Measurements from ENCODE around the gene SHD.
"Not testable (repeated sequence)": the region's sequence is repeated elsewhere in the genome, so short reads cannot be mapped to it uniquely, and the experiment has no call there.

The SHD gene

GRCh38 chr19:4278419-4279266, at the start of gene SHD:
Gene SHD (plus strand): TSS chr19:4279266. CDS start chr19:4280064, 798 bp downstream.
- no peak for DNase-seq (ENCODE audit: low read depth in 1 of 2, low spot score in 1 of 2)

GRCh38 chr19:4230237-4230636, 48.8 kb upstream of the SHD start:
- not testable (repeated sequence) for DNase-seq (ENCODE audit: low read depth in 1 of 2, low spot score in 1 of 2)

DNA sequence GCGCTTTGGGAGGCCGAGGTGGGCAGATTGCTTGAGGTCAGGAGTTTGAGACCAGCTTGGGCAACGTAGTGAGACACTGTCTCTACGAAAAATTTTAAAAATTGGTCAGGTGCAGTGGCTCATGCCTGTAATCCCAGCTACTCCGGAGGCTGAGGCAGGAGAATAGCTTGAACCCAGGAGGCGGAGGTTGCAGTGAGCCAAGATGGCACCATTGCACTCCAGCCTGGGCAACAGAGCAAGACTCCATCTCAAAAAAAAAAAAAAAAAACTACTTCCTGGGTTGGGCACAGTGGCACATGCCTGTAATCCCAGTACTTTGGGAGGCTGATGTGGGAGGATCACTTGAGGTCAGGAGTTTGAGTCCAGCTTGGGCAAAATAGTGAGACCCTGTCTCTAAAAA, 47.5 kb upstream of the SHD start:
- not testable (repeated sequence) for DNase-seq (ENCODE audit: low read depth in 1 of 2, low spot score in 1 of 2)

GRCh38 chr19:4232139-4232538, 46.9 kb upstream of the SHD start:
- DNase-seq (ENCODE audit: low read depth in 1 of 2, low spot score in 1 of 2): not testable (repeated sequence)

DNA sequence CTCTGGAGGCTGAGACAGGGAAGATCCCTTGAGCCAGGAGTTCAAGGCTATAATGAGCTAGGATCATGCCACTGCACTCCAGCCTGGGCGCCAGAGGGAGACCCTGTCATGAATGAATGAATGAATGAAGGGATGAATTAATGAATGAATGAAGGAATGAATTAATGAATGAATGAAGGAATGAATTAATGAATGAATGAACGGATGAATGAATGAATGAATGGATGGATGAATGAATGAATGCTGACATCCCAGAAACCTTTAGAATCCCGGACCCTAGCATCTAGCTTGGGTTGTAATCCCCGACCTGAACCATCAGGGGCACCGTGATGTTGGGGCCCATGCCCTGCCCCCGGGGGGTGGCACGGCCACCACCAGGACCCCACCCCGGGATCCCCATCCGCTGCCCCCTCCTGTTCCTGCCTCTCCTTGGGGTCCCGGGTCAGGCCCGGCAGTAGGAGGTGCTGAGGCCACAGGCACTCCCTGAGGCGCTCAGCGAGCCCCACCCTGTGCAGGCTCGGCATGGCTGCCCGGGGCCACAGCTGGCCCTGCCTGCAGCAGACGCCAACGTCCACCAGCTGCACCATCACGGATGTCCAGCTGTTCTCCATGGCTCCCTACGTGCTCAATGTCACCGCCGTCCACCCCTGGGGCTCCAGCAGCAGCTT, 46.3 kb upstream of the SHD start:
- DNase-seq (ENCODE audit: low read depth in 1 of 2, low spot score in 1 of 2): no peak

DNA sequence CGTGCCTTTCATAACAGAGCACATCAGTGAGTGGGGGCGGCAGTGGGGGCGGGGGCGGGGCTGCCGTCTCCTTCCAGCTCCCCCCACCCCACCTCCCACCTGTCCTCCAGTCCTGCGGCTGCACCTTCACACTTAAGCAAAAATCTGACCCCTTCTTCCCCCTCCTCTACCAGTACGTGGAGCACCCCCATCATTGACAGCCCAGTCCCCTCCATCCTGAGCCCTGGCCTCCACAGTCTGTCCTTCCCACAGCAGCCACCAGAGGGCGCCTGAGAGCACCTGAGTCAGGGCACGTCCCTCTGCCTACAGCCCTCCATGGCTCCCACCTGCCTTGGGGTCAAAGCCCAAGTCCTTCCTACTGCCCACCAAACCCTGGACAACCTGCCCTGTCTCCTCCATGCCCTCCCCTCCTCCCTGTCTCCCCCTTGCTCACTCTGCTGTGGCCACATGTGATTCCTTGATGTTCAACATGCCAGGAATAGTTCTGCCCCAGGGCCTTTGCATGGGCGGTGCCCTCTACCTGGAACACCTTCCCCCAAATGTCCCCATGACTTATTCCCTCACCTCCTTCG, 45.7 kb upstream of the SHD start:
- peak; percentile 54 to 57 for DNase-seq (ENCODE audit: low read depth in 1 of 2, low spot score in 1 of 2)

GRCh38 chr19:4234142-4234861, 44.8 kb upstream of the SHD start:
- DNase-seq (ENCODE audit: low read depth in 1 of 2, low spot score in 1 of 2): no peak

DNA sequence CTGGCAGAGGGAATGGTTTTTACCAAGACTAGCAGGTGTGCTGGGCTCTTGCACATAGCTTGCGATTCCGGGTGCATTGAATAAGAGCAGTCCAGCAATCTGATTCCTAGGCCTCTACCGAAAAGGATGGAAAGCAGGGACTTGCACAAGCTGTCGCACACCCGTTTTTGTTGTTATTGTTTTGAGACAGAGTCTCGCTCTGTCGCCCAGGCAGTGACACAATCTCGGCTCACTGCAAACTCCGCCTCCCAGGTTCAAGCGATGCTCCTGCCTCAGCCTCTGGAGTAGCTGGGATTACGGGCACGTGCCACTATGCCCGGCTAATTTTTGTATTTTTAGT, 44.2 kb upstream of the SHD start:
- DNase-seq (ENCODE audit: low read depth in 1 of 2, low spot score in 1 of 2): no peak

GRCh38 chr19:4237510-4237909, 41.6 kb upstream of the SHD start:
- DNase-seq (ENCODE audit: low read depth in 1 of 2, low spot score in 1 of 2): not testable (repeated sequence)

DNA sequence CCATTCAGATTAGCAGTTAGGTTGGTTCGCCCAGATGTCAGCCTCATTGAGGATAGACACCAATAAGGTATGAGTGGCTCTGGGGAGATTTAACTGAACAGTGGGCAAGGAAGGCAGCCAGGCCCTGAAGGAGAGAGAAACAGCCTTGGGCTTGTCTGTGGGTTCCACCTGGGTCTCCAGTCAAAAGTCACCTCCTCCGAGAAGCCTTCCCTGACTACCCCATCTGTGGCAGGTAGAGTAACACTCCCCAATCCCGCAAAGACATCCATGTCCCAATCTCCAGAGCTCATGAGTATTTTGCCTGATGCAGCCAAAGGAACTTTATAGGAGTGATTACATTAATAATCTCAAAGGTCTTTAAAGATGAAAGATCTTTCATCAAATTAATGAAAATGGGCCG, 40.2 kb upstream of the SHD start:
- no peak for DNase-seq (ENCODE audit: low read depth in 1 of 2, low spot score in 1 of 2)

- no peak for DNase-seq (ENCODE audit: low read depth in 1 of 2, low spot score in 1 of 2)
Measured at GRCh38 chr19:4241824-4242430, 37.1 kb upstream of the SHD start.

- DNase-seq (ENCODE audit: low read depth in 1 of 2, low spot score in 1 of 2): not testable (repeated sequence)
Measured at GRCh38 chr19:4245938-4246337, 33.1 kb upstream of the SHD start.

DNA sequence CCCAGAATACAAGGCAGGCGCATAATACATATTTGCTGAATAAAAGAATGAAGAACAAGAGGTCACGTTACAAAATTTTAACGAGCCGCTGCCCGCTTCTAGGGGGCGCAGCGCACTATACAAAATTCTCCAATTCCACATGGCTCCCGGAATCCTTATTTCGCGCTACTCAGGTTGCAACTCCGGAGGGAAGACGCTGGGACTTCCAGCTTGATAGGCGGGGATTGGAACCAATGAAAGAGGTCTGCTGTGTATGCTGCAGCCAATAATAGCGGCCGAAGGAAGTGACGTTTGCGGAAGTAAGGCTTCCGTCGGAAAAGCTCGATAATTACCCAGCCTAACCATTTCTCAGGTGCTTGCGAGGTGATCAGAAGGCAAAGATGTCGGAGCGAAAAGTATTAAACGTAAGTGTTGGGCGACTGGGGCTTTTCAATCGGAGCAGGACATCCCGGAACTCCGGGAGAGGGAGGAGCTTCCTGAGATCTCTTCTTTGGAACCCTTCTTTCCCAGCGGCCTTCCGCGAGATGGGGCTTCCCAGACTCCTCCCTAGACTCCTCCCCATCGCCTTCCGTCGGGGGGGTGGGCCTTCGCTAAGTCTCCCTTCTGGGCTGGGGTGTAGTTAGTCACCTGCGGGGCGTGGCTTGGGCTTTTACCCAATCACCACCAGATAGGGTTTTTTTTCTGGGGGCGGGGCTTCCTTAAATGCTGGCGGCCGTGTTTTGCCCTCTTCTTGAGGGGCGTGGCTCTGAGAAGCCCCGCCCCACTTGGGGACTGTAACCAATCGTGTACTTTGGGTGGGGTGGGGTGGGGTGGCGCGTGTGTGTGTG, 32.1 kb upstream of the SHD start, which contains the start of gene YJU2:
TSS of gene YJU2 (plus strand) at position 314 of the 827 bp plus-strand sequence. CDS start at position 381, 67 bp downstream.
- DNase-seq (ENCODE audit: low read depth in 1 of 2, low spot score in 1 of 2): peak; percentile 93 to 99

- no peak for DNase-seq (ENCODE audit: low read depth in 1 of 2, low spot score in 1 of 2)
Measured at GRCh38 chr19:4256563-4256962, 22.5 kb upstream of the SHD start.

DNA sequence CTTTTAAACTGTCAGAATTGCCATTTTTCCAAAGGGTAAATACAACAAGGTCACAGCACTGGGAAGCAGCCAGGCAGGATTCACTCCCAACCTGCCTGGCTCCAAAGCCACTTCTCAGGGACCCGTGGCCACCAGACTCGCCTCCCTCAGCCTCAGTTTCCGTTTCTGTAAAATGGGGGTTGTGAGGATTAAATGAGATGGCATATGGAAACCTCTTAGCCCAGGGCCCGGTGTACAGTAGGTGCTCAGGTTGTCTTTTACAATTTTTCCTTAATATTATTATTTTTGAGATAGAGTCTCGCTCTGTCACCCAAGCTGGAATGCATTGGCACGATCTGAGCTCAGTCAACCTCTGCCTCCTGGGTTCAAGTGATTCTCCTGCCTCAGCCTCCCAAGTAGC, 22.0 kb upstream of the SHD start:
- no peak for DNase-seq (ENCODE audit: low read depth in 1 of 2, low spot score in 1 of 2)

DNA sequence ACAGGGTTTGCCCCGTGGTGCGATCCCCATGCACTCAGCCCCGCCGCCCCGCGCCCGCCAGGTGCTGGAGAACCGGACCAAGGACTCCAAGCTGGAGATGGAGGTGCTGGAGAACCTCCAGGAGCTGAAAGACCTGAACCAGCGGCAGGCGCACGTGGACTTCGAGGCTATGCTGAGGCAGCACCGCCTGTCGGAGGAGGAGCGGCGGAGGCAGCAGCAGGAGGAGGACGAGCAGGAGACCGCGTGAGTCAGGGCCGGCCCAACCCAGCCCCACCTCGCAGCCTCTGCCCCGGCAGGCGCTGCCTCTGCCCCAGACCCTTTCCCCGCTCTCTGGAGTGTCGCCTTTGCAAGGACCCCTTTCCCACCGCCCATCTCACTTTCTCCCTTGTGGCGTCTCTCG, 20.9 kb upstream of the SHD start:
- DNase-seq (ENCODE audit: low read depth in 1 of 2, low spot score in 1 of 2): no peak

DNA sequence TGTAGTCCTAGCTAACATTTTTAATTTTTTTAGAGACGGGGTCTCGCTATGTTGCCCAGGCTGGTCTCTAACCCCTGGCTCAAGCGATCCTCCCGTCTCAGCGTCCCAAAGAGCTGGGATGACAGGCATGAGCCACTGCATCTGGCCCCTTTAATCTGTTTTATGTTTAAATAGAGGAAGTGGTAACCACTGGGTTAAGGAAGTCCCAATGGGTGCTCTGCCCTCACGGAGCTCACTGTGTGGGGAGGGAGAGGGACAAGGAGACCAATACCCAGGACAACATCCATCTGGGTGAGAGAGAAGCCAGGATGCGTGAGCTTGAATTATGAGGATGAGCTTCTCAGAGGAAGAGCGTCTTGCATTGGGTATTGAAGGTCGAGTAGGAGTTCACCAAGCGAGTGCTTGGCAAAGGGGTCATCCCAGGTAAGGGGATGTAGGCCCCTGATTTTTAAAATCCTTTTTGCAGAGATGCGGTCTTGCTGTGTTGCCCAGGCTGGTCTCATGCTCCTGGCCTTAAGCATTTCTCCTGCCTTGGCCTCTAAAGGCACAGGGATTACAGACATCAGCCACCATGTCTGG, 18.4 kb upstream of the SHD start:
- DNase-seq (ENCODE audit: low read depth in 1 of 2, low spot score in 1 of 2): no peak

GRCh38 chr19:4264812-4265211, 14.3 kb upstream of the SHD start:
- DNase-seq (ENCODE audit: low read depth in 1 of 2, low spot score in 1 of 2): no peak

- no peak for DNase-seq (ENCODE audit: low read depth in 1 of 2, low spot score in 1 of 2)
Measured at GRCh38 chr19:4266253-4267000, 12.6 kb upstream of the SHD start.

Measured in activated CD4-positive, alpha-beta T cell treated with anti-CD3 and anti-CD28 coated beads, Interleukin-2, amount 50 U/mL, for 24 hours (primary cell).